Upper lobe of left lung (tissue), 6 donors: Measurements from ENCODE around the gene AKAP6. TPM values are rescaled to one million over a fixed set of nuclear protein-coding genes. Genes with fewer than 3 reads are reported as not detected.

ENCODE experiments used
- ATAC-seq, 2 donors: fragments of 200-7000 bp; cut with Tn5 transposase; one replicate each; pipeline ENCODE4 v1.9.1; 2022; ENCODE audit warnings: mild to moderate bottlenecking in 2 of 2, moderate library complexity in 2 of 2; ENCODE audit not compliant: low FRiP score in 2 of 2
- DNase-seq, 2 donors: peaks; one replicate each; pipeline ENCODE4 v3.0.0-alpha.2; 2019 to 2020
- H3K27ac ChIP-seq, 4 donors: fragments of 200-600 bp; sonication (generic); one replicate each; pipeline ENCODE4 v1.5.1; 2016 to 2019
- H3K27me3 ChIP-seq, 4 donors: fragments of 200-600 bp; sonication (generic); one replicate each; pipeline ENCODE4 v1.5.1; 2017 to 2019
- H3K36me3 ChIP-seq, 4 donors: fragments of 200-600 bp; sonication (generic); one replicate each; pipeline ENCODE4 v1.5.1; 2016 to 2019
- H3K4me1 ChIP-seq, 4 donors: fragments of 200-600 bp; sonication (generic); one replicate each; pipeline ENCODE4 v1.5.1; 2018 to 2019
- H3K4me3 ChIP-seq, 4 donors: fragments of 200-600 bp; sonication (generic); one replicate each; pipeline ENCODE4 v1.5.1; 2017 to 2019; ENCODE audit warnings: mild to moderate bottlenecking in 2 of 4, moderate library complexity in 1 of 4
- H3K9me3 ChIP-seq, 4 donors: fragments of 200-600 bp; sonication (generic); one replicate each; pipeline ENCODE4 v1.5.1; 2018 to 2019
- CTCF ChIP-seq, 6 experiments: fragments of 450-650 bp in 4 of 6; fragments of 200-600 bp in 2 of 6; sonication (generic) in 2 of 6; IDR thresholded peaks; one replicate each; pipeline ENCODE4 v1.5.1; 2016 to 2019; ENCODE audit warnings: antibody characterized with exemption in 6 of 6
- EP300 ChIP-seq, 4 donors: sonication (generic); formaldehyde crosslinking; IDR thresholded peaks; one replicate each; pipeline ENCODE4 v1.5.1; 2017; ENCODE audit warnings: antibody characterized with exemption in 4 of 4, control low read depth in 2 of 4
- POLR2A ChIP-seq, 4 donors: fragments of 450-650 bp; IDR thresholded peaks; one replicate each; pipeline ENCODE4 v1.5.1; 2016 to 2017; ENCODE audit warnings: antibody characterized with exemption in 4 of 4, mild to moderate bottlenecking in 2 of 4
- POLR2AphosphoS5 ChIP-seq, 2 donors: sonication (generic); formaldehyde crosslinking; IDR thresholded peaks; one replicate each; pipeline ENCODE4 v1.5.1; 2017; ENCODE audit warnings: antibody characterized with exemption in 2 of 2
- WGBS, 2 donors: methylation state at CpG; one replicate each; pipeline ENCODE4 v1.1.5; 2017 to 2018; 5-methylcytosine and 5-hydroxymethylcytosine counted together
- total RNA-seq, 6 donors: library from RNA; depleted of rRNA in 4 of 6; stranded (reverse); fragments of >200 nt in 4 of 6; gene quantifications; one replicate each; pipeline versions ENCODE4 v1.1.0 to v1.2.1, GENCODE V29; 2016 to 2021
- donor health status: DM: no; HTN: no; CAD: no; lungs with moderate emphysema.
- donor health status: DM: no; HTN: yes; CAD: no; lungs with severe emphysema.

AKAP6 gene
- total RNA-seq, 6 donors from 2014 or later: 6.2 to 27.7 (median 10.7) TPM

GRCh38 chr14:32764131-32764530 lies 435.0 kb downstream of the AKAP6 start:
- Histone ChIP-seq H3K36me3 (no peaks in the 10 kb centered on the region), H3K4me3 (no peak overlapping the region), H3K27ac (no peak overlapping the region), H3K9me3 (no peaks in the 10 kb centered on the region), H3K27me3 (no peaks in the 10 kb centered on the region), H3K4me1 (no peaks in the 10 kb centered on the region)
- DNase-seq: no peak
- TF ChIP-seq POLR2A (IDR thresholded peaks at IDR 0.05) (no peak), EP300 (IDR thresholded peaks at IDR 0.05) (no peak), POLR2AphosphoS5 (IDR thresholded peaks at IDR 0.05) (no peak), CTCF (IDR thresholded peaks at IDR 0.05) (no peak)
- no peak for ATAC-seq

GRCh38 chr14:32770422-32770821 lies 441.3 kb downstream of the AKAP6 start:
- Histone ChIP-seq H3K36me3 (no peaks in the 10 kb centered on the region), H3K27me3 (no peaks in the 10 kb centered on the region), H3K9me3 (no peaks in the 10 kb centered on the region), H3K4me1 (no peaks in the 10 kb centered on the region), H3K4me3 (no peak overlapping the region), H3K27ac (no peak overlapping the region)
- DNase-seq (no peak), ATAC-seq (no peak)
- TF ChIP-seq CTCF (IDR thresholded peaks at IDR 0.05) (no peak), EP300 (IDR thresholded peaks at IDR 0.05) (no peak), POLR2A (IDR thresholded peaks at IDR 0.05) (no peak), POLR2AphosphoS5 (IDR thresholded peaks at IDR 0.05) (no peak)

- 60 to 67% methylated on average over 2 of the region's 2 CpGs for WGBS, 2 donors
Observed at GRCh38 chr14:32774214-32774613, 445.1 kb downstream of the AKAP6 start.

GRCh38 chr14:32779840-32780239 lies 450.7 kb downstream of the AKAP6 start:
- Histone ChIP-seq H3K27ac (no peak overlapping the region), H3K36me3 (no peaks in the 10 kb centered on the region), H3K27me3 (no peaks in the 10 kb centered on the region), H3K4me1 (no peaks in the 10 kb centered on the region), H3K9me3 (no peaks in the 10 kb centered on the region), H3K4me3 (no peak overlapping the region)
- WGBS, 2 donors: 79 to 90% methylated on average over 1 of the region's 1 CpG
- DNase-seq (no peak), ATAC-seq (no peak)
- TF ChIP-seq POLR2AphosphoS5 (IDR thresholded peaks at IDR 0.05): no peak
- TF ChIP-seq CTCF (IDR thresholded peaks at IDR 0.05): no peak
- TF ChIP-seq POLR2A (IDR thresholded peaks at IDR 0.05): no peak
- TF ChIP-seq EP300 (IDR thresholded peaks at IDR 0.05): no peak

More at GRCh38 chr14:32774214-32774613, 445.1 kb downstream of the AKAP6 start:
- Histone ChIP-seq H3K36me3 (no peaks in the 10 kb centered on the region), H3K4me3 (no peak overlapping the region), H3K4me1 (no peaks in the 10 kb centered on the region), H3K27ac (no peak overlapping the region), H3K9me3 (no peaks in the 10 kb centered on the region), H3K27me3 (no peaks in the 10 kb centered on the region)
- TF ChIP-seq POLR2A (IDR thresholded peaks at IDR 0.05): no peak
- TF ChIP-seq POLR2AphosphoS5 (IDR thresholded peaks at IDR 0.05): no peak
- TF ChIP-seq CTCF (IDR thresholded peaks at IDR 0.05): no peak
- TF ChIP-seq EP300 (IDR thresholded peaks at IDR 0.05): no peak
- no peak for ATAC-seq
- DNase-seq: no peak

GRCh38 chr14:32784405-32784804 lies 455.3 kb downstream of the AKAP6 start:
- H3K4me3 ChIP-seq: no peak overlapping the region
- H3K27ac ChIP-seq: no peak overlapping the region
- H3K36me3 ChIP-seq: no peaks in the 10 kb centered on the region
- no peaks in the 10 kb centered on the region for H3K9me3 ChIP-seq
- ATAC-seq (no peak), DNase-seq (no peak)
- H3K27me3 ChIP-seq: no peaks in the 10 kb centered on the region
- no peak for TF ChIP-seq EP300 (IDR thresholded peaks at IDR 0.05)
- TF ChIP-seq CTCF (IDR thresholded peaks at IDR 0.05): no peak
- TF ChIP-seq POLR2A (IDR thresholded peaks at IDR 0.05): no peak
- no peak for TF ChIP-seq POLR2AphosphoS5 (IDR thresholded peaks at IDR 0.05)
- H3K4me1 ChIP-seq: no peaks in the 10 kb centered on the region
- 89 to 90% methylated on average over 3 of the region's 3 CpGs for WGBS, 2 donors
